Measurements from ENCODE around the gene CLTB. TPM values are rescaled to one million over a fixed set of nuclear protein-coding genes. Genes with fewer than 3 reads are reported as not detected.

The CLTB gene
- total and polyA plus RNA-seq, 2 of the 13 experiments (the other 11 are each of a cell fraction or from before 2014, with no cell fraction given): 23.3 to 33.8 TPM

DNA sequence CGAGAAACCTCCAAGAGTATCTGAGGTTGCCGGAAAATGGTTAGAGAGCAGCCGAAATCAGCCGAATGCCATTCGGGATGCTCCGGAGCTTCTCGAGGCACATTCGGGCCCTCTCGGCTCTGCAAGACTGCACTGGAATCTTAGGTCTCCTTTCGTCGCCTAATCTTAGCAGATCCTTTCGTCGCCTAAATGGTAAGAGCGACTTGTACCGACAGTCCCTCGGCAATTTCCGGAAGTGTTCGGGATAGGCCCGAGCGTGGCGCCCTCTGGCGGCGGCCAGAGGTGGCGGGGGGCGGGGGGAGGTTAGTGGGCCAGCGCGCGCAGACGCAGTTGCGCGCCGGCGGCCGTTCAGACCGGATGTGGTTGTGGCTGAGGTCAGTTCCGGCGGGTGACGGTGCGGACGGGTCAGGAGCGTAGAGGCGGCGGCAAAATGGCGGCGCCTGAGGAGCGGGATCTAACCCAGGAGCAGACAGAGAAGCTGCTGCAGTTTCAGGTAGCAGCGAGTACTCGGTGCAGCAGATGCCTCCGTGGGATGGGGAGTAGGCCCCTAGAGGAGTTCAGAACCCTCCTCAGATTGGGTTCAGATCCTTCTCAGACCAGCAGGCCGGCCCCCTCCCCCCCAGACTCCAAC lies 31.8 kb upstream of the CLTB start, which contains the start of gene FAF2 (continued):
- TF ChIP-seq, protein P1, sequence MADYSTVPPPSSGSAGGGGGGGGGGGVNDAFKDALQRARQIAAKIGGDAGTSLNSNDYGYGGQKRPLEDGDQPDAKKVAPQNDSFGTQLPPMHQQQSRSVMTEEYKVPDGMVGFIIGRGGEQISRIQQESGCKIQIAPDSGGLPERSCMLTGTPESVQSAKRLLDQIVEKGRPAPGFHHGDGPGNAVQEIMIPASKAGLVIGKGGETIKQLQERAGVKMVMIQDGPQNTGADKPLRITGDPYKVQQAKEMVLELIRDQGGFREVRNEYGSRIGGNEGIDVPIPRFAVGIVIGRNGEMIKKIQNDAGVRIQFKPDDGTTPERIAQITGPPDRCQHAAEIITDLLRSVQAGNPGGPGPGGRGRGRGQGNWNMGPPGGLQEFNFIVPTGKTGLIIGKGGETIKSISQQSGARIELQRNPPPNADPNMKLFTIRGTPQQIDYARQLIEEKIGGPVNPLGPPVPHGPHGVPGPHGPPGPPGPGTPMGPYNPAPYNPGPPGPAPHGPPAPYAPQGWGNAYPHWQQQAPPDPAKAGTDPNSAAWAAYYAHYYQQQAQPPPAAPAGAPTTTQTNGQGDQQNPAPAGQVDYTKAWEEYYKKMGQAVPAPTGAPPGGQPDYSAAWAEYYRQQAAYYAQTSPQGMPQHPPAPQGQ (CRISPR knock-in tag; IDR thresholded peaks at IDR 0.05; ENCODE audit: borderline replicate concordance): no peak
- TF ChIP-seq, protein P2, sequence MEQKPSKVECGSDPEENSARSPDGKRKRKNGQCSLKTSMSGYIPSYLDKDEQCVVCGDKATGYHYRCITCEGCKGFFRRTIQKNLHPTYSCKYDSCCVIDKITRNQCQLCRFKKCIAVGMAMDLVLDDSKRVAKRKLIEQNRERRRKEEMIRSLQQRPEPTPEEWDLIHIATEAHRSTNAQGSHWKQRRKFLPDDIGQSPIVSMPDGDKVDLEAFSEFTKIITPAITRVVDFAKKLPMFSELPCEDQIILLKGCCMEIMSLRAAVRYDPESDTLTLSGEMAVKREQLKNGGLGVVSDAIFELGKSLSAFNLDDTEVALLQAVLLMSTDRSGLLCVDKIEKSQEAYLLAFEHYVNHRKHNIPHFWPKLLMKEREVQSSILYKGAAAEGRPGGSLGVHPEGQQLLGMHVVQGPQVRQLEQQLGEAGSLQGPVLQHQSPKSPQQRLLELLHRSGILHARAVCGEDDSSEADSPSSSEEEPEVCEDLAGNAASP (CRISPR knock-in tag; IDR thresholded peaks at IDR 0.05; ENCODE audit: borderline replicate concordance): no peak; the same call in 1 of the 2 replicates
- TF ChIP-seq ADNP (CRISPR knock-in tag; IDR thresholded peaks at IDR 0.05) (no peak), TMF1 (CRISPR knock-in tag; IDR thresholded peaks at IDR 0.05; ENCODE audit: low read depth) (no peak), KDM3A (CRISPR knock-in tag; IDR thresholded peaks at IDR 0.05; ENCODE audit: low read depth) (peak; percentile 64; the same call in 1 of the 2 replicates), FLYWCH1 (CRISPR knock-in tag; IDR thresholded peaks at IDR 0.05) (no peak), ISL2 (CRISPR knock-in tag; IDR thresholded peaks at IDR 0.05) (no peak), NFKBIZ (CRISPR knock-in tag; IDR thresholded peaks at IDR 0.05) (no peak)
- TF ChIP-seq, protein P3, sequence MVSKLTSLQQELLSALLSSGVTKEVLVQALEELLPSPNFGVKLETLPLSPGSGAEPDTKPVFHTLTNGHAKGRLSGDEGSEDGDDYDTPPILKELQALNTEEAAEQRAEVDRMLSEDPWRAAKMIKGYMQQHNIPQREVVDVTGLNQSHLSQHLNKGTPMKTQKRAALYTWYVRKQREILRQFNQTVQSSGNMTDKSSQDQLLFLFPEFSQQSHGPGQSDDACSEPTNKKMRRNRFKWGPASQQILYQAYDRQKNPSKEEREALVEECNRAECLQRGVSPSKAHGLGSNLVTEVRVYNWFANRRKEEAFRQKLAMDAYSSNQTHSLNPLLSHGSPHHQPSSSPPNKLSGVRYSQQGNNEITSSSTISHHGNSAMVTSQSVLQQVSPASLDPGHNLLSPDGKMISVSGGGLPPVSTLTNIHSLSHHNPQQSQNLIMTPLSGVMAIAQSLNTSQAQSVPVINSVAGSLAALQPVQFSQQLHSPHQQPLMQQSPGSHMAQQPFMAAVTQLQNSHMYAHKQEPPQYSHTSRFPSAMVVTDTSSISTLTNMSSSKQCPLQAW (CRISPR knock-in tag; IDR thresholded peaks at IDR 0.05): peak; percentile 92
- TF ChIP-seq, protein P4, sequence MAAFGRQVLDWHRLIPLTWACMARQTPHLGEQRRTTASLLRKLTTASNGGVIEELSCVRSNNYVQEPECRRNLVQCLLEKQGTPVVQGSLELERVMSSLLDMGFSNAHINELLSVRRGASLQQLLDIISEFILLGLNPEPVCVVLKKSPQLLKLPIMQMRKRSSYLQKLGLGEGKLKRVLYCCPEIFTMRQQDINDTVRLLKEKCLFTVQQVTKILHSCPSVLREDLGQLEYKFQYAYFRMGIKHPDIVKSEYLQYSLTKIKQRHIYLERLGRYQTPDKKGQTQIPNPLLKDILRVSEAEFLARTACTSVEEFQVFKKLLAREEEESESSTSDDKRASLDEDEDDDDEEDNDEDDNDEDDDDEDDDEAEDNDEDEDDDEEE (CRISPR knock-in tag; IDR thresholded peaks at IDR 0.05): no peak
- TF ChIP-seq, protein P5, sequence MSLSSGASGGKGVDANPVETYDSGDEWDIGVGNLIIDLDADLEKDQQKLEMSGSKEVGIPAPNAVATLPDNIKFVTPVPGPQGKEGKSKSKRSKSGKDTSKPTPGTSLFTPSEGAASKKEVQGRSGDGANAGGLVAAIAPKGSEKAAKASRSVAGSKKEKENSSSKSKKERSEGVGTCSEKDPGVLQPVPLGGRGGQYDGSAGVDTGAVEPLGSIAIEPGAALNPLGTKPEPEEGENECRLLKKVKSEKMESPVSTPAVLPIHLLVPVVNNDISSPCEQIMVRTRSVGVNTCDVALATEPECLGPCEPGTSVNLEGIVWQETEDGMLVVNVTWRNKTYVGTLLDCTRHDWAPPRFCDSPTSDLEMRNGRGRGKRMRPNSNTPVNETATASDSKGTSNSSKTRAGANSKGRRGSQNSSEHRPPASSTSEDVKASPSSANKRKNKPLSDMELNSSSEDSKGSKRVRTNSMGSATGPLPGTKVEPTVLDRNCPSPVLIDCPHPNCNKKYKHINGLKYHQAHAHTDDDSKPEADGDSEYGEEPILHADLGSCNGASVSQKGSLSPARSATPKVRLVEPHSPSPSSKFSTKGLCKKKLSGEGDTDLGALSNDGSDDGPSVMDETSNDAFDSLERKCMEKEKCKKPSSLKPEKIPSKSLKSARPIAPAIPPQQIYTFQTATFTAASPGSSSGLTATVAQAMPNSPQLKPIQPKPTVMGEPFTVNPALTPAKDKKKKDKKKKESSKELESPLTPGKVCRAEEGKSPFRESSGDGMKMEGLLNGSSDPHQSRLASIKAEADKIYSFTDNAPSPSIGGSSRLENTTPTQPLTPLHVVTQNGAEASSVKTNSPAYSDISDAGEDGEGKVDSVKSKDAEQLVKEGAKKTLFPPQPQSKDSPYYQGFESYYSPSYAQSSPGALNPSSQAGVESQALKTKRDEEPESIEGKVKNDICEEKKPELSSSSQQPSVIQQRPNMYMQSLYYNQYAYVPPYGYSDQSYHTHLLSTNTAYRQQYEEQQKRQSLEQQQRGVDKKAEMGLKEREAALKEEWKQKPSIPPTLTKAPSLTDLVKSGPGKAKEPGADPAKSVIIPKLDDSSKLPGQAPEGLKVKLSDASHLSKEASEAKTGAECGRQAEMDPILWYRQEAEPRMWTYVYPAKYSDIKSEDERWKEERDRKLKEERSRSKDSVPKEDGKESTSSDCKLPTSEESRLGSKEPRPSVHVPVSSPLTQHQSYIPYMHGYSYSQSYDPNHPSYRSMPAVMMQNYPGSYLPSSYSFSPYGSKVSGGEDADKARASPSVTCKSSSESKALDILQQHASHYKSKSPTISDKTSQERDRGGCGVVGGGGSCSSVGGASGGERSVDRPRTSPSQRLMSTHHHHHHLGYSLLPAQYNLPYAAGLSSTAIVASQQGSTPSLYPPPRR (CRISPR knock-in tag; IDR thresholded peaks at IDR 0.05; ENCODE audit: borderline replicate concordance): no peak

All from HepG2 (cell line).